COR-L47 (cell line): ENCODE measurements around the gene RBBP8.
"Not testable (repeated sequence)": the region's sequence is repeated elsewhere in the genome, so short reads cannot be mapped to it uniquely, and the experiment has no call there.

Source experiments
- DNase-seq: peaks from one replicate; lab custom pipeline; 2025; lab: John Stamatoyannopoulos, UW

The RBBP8 gene

DNA sequence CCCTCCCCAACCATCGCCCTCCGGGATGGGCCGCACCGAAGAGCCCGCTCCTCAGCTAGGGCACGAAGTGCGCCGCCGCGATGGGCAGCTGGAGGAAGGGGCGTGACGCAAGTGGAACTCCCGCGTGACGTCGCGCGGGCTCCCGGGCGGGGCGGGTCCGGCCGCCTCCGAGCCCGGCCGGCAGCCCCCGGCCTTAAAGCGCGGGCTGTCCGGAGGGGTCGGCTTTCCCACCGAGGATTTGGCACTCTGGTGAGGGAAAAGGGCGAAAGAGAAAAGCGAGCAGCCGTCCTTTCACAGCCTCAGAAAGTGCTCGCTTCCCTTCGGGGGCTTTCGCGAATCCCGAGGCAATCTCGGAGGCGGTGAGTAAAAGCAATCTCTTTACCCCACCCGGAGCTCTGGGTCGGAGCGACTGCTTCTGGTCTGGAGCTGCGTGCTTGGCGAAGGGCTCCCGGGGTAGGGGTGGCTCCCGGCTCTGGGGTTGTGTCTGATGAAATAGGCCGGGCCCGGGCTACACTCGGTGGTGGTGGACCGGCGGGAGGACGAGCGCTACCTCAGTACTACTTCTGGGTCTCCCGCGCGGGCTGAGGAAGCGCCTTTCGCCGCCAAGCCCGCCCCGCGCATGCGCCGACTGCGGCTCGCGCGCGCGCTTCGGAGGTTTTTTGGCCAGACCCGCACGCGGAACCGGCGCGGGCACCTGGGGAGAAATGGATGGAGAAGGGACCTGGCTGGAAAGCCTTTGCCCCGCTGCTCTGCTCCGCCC is at the start of gene RBBP8:
TSS of gene RBBP8 (plus strand) at position 123 of the 760 bp plus-strand sequence. CDS start 3,524 bp downstream, outside the sequence.
- peak; percentile 95 for DNase-seq

DNA sequence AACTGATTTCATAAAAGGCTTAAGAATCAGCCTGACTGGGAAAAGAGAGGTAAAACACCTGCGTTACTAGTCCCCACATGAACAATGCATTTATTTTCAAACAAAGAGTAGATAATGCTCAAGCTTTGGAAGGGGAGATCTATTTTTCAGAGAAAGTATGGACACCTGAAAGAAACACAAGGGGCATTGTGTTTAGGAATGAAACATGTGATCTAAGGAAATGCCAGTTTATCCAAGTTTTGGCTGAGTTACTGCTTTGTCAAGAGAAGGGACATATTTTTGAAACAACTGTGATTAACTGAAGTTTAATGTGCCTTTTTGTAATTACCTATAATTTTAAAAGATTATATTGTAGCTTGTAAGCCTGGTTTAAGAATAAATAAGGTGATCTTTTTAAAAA is 49.3 kb upstream of the RBBP8 start:
- no peak for DNase-seq

DNA sequence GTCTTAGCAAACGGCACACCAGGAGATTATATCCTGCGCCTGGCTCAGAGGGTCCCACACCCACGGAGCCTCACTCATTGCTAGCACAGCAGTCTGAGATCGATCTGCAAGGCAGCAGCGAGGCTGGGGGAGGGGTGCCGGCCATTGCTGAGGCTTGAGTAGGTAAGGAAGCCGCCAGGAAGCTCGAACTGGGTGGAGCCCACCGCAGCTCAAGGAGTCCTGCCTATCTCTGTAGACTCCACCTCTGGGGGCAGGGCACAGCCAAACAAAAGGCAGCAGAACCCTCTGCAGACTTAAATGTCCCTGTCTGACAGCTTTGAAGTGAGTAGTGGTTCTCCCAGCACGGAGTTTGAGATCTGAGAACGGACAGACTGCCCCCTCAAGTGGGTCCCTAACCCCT is 47.4 kb upstream of the RBBP8 start:
- not testable (repeated sequence) for DNase-seq

DNA sequence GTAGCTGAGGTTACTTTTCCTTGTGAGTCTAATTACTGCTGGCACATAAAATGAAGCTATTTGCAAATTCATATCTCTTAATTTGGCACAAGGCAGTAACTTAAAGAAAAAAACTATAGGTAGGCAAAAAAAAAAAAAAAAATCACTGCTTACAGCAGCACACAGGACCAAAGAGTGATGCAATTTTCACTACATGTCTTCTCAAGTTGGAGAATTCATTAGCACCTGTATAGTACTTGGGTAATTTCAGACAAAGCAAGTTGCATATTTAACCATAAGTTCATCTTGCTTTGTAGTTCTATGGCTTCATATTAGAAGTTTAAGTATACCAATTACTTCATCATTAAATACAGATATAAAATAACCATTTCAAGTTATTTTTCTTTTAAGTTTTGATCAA is 33.7 kb upstream of the RBBP8 start:
- no peak for DNase-seq

DNA sequence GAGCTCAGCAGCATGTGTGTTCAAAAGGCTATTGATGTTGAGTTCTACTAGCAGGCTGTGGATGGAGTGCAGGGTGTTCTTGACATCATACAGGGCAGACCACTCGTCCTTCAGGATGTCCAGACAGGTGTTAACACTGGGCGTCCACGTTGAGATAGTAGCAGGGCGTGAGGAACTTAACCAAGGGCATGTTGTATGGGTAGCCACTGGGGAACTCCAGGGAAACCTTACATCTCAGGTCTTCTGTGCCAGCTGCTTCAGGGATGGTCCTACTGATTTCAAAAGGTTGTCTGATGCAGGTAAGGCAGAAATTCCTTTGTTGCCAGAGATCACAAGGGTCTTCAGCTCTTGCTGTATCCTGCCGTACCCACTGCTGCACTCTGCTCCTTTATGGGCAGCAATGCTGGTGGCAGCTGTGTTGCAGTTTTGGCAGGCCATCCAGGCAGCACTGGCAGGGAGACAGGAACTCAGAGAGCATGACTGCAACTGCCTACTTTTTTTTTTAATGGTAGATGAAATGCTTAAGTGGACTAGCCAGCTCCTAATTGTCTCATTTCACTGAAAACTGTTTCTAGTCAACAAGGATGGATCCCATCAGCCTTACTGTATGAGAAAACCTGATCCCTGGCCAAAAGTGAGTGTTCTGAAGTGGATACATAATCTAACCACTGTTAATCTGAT is 32.4 kb upstream of the RBBP8 start:
- DNase-seq, result peak; percentile 19

DNA sequence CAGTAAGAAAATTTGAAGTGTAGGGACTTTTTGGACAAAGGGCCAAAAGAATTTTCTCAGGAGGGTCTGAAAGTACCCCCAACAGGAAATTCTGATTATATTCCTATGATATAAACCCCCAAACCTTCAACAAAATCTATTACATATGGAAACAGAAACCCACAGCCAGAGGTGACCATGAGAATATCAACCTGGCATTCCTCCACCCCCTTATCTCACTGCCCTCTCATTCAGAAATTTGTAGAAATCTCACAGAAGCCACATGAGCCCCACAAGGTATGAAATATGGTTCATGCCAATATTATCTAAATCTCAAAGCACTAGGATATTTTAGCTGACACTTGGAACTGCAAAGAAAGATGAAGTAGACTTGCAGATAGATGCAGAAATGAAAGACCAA is 31.0 kb upstream of the RBBP8 start:
- no peak for DNase-seq

DNA sequence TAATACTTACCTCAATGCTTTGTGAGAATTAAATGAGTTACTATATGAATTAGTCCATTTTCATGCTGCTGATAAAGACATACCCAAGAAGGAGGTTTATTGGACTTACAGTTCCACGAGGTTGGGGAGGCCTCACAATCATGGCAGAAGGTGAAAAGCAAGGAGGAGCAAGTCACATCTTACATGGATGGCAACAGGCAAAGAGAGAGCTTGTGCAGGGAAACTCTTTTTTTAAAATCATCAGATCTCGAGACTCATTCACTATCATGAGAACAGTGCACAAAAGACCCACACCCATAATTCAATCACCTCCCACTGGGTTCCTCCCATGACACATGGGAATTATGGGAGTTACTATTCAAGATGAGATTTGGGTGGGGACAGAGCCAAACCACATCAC is 29.9 kb upstream of the RBBP8 start:
- DNase-seq, result not testable (repeated sequence)

DNA sequence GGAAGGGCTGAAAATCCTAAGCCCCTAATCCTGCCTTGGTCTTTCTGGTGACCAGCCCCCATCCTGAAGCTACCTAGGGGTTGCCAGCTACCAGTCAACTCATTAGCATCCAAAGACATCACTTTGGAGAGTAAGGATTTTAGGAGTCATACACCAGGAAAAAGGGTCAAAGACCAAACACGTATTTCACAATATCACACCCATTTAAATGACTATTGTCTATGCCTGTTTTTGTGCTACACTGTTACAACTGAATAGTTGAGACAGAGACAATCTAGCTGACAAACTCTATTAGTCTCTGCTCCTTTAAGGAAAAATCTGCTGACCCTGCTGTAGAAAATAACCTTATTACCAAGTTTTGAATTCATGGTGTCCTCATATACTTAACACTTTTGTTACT is 21.0 kb upstream of the RBBP8 start:
- no peak for DNase-seq

DNA sequence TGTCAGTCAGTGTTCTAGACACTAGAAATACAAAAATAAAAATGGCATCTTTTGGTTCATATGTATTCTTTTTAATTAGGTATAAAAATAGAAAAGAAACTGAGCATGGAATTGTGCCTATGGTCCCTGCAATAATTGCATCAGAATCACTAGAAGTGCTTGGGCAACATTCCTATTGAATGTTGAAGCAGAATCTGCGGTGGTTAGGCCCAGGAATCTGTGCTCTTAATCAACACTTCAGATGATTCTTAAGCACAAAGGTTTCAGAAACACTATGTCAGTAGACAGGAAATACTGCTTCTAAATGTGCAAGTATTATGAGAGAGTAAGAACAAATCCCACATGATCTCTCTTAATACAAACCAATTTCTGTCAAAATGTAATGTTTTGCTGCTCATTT is 20.3 kb upstream of the RBBP8 start:
- no peak for DNase-seq

DNA sequence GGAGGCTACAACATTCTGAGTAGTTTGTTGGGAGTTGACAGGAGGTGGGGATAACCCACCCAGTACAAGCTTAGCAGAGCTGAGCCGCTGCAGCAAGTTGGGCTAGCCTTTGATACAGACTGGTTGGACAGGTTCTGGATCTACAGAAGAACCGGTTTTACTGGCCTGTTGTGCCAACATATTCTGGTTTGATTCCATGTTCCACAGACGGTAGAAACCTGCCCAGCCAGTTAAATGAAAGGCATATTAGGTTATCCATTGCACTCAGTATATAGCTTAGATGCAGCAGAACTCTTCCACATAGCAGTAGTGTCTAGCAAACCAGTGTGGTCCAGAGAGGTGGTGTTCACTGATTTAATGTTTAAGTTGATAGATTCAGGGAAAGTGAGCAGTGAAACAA is 19.3 kb upstream of the RBBP8 start:
- peak; percentile 73 for DNase-seq

DNA sequence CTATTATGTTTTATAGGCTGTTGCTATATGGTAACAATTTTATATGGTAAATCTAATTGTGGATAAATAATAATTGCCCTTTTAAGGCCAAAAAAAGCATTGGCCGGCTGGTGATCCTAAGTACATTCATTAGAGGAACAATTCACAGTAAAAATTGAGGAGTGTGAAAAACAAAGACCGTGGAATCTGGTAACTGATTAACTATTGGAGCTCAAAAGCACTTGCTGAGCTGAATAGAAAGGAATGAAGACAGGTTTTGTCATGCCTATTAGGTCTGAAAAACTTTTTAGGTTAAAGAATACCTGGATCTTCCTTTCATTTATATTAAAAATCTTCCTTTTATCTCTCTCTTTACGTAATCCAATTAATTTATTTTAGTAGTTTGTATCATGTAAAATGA is 18.5 kb upstream of the RBBP8 start:
- no peak for DNase-seq

DNA sequence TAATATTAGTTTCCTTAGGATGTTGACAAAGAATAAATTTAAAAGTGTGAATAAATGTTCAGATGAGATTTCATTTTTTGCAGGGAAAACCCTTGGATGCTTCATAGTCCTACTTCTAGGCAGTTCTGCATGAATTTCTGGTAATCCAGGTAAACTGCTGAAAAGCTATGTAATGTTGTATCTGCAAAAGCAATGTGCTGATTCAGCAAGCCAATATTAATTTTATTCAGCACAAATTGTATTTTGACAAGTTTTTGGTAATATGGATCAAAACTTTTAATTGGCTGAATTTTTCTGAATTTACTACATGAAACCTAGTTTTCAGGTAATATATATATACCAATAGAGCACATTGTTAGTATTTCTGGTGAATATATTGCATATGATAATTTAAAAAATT is 17.8 kb upstream of the RBBP8 start:
- DNase-seq, result no peak

DNA sequence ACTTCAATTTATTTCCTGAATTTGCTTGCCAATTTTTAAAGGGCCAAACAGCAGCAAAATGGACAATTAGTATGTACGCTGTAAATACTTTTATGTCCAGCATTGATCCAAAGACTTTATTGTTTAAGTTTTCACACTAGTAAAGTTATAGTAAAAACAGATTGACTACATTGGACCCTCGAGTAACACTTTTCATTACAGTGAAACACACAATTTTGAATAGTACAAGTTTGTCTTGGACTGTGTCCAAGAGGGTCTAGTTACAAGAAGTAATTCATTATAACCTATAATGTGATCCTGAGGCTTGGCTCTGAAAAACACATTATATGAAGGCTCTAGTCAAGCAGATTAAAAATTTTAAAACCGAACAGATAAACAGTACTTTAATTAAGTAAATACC is 11.4 kb upstream of the RBBP8 start:
- DNase-seq, result peak; percentile 49

DNA sequence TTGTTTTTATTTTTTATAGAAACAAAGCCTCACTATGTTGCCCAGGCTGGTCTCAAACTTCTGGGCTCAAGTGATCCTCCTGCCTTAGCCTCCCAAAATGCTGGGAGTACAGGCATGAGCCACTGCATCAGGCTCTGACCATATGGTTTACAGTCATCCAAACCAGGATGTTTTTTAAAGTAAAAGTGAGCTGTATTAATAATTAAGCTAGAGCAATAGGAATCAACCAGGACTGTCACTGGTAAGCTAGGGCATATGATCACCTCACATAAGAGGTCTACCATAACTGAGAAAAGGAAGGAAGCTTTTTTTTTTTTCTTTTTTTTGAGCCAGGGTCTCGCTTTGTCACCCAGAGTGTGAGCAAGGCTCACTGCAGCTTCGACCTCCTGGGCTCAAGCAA is 8.5 kb upstream of the RBBP8 start:
- no peak for DNase-seq

DNA sequence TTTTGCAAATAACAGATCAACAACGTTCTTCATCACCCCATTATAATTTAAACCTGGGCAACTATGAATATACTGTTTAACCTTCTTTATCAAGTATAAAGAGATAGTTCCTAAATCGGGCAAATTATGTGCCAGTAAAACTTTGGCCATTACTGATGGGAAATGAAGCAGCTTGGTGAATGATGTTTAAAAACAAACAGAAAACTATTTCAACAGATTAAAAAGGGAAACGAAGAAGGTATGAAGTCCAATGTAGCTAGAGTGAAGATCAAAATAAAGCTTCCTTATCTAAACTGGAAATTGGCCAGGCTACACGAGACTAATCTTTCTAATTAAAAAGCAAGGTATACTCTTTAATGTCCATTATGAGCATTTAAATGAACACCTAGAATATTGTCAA is 6.7 kb upstream of the RBBP8 start:
- DNase-seq, result no peak

DNA sequence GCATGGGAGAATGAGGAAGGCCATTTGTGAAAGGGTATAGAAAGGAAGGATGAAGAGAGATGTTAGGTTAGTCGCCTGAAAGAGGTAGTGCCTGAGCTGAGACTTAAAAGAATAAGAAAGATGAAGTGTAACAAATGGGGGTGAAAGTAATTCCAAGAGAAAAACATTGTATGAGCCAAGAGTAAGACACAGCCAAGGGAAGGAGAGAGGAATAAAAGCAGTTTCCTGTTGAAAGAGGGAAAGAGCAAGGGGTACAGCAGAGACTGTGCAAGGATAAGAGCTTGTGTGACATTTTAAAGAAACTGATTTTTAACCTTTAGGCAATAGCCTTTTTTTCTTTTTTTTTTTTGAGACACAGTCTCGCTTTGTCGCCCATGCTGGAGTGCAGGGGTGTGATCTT is 4.8 kb upstream of the RBBP8 start:
- DNase-seq, result no peak

DNA sequence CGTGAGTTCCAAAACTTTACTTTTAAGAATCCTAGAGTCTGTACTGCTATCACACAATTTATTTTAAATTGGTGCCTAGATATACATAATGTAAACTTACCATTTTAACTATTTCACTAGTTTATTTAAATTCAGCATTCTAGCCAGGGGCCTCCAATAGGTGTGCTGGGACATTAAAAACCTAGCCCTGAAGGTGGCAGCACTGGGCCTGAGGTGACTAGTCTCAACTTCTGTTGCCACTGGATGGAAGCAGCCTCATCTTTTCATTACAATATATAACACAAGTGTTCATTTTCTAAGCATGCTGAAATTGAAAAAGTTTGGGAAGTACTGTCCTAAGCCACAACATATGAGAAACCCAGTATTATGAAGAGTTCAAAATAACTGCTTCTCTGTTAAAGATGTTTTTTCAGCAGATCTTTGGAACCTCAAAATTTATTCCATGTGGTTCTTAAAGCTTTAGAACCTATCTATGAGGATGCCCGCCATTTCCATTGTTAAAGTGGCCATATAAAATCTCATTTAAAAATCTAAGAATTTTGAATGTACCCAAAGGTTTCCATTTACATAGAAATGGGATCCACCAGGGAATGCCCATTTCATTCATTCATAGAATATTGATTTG is 2.9 kb upstream of the RBBP8 start:
- peak; percentile 76 for DNase-seq

DNA sequence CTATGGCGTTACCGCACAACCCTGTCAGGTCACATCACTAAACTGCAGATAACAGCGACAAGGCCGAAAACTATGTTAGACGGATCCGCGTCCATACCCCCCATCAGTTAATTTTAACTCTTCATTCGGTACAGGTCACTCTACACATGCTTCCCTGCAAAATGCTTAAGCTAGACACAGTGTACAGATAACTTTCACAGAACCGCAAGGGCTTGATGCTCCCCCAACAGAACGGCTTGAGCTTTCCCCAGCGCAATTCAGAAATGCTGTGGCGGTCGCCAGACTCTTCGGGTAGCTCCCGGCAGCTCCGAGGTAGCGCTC is 283 bp upstream of the RBBP8 start:
- no peak for DNase-seq

DNA sequence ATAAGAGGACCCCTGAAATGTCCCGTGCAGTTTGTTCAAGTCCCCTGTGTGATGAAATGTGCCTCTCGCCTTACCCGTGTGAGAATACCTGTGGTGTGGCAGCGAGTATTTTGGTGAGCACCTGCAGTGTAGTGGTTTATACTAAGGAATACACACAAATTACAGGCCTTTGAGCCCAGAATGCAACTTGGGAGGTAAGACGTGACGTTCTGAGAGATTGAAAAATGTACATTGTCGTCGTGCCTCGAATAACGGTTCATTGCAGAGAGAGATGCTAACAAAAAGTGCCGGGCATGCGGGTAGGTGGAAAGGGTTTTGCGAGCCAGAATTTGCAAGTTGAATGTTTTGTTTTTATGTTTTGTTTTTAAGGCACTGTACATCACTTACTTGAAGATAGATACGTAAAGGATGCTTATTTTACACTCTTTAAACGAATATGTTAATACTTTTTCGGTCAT is 867 bp downstream of the RBBP8 start:
- DNase-seq, result no peak

DNA sequence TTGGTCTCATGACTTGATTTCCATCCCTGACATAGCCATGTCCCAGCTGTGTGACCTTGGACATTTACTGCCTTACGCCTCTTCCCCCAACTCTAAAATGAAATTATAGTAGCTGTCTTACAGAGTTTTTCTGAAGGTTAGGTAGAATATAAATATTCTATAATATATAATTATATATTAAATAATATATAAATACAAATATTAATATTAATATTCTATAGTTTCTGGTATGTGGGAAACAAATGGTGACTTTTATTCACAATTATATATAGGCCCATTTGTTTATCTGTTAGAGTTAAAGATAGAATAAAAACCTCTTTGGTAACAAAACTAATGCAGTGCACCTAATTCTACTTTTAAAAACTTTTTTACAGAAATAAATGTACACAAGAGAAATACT is 1.7 kb downstream of the RBBP8 start:
- DNase-seq, result no peak

DNA sequence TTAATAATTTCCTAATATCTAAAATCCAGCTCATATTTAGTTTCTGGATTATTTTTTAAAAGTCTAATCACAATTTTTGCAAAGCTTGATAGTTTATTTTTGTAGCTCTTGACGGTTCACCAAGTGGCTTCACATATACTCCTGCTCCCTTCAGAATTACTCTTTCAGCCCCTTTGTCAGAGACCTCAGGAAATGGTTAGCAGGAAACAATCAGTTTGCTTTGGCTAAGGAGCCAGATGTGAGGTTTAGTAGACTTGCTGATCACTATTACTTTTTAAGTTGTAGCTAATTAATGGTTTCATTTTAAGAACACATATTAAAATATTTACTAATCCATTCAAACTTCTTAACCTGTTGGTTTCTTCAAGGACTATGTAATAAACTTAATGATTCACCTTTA is 2.3 kb downstream of the RBBP8 start:
- peak; percentile 1 for DNase-seq

DNA sequence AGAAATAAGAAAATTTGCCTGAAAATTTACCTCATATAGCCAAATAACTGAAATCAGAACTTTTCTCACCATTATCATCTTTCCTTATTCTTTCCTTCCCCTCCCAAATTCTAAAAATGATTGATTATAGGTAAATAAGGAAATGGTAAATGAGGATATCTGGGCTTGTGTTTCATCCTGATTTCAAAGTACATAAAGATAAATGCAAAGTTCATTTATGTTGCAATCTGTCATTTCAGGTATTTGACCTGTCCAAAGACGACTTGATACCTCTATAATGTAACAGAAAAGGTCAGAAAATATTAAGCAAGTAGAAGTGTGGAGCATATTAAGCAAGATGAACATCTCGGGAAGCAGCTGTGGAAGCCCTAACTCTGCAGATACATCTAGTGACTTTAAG is 3.4 kb downstream of the RBBP8 start:
- DNase-seq, result no peak

DNA sequence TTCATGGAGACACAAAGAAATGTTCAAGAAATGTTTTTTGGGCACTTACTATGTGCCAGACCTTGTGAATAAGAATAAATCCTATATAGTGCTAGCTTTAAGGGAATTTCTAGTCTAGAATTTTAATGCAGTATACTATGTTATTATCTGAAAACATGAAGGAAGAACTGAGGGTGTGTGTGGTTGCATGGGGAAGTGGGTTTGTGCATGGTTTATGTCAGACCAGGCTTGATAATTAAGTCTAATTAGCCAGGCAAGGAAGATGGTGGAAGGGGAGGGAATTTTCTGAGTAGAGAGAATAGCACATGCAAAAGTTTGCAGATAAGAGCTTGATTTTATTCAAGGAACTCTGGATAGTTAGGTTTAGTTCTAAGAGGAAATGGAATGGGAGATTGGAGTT is 6.5 kb downstream of the RBBP8 start:
- no peak for DNase-seq
